ENCODE results near the gene BTBD6.

Gene BTBD6

GRCh38 chr14:105248368-105249181, at the start of gene BTBD6:
Gene BTBD6, plus strand, starts transcription at chr14:105248533. Its CDS starts 179 bp downstream, at chr14:105248712.
- DNase-seq = peak; percentile 88 to 91

DNA sequence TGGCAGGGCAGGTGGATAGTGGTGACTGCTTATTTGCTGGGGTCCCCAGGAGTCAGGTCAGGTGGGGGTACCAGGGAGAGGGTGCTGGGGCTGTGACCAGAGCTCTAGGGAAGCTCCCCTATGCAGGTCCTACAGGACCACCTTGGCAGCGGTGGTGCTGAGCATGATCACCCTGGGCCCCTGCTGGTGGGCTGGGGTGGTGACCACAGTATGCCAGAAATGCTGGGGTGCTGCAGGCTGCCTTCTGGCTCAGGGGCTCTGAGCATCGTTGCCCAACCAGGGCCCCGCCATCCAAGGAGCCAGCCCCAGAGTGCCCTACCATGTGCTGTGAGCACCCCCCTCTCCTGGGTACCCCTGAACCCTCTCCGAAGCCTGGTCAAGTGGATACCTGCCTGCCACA, 49.7 kb upstream of the BTBD6 start:
- DNase-seq = no peak

DNA sequence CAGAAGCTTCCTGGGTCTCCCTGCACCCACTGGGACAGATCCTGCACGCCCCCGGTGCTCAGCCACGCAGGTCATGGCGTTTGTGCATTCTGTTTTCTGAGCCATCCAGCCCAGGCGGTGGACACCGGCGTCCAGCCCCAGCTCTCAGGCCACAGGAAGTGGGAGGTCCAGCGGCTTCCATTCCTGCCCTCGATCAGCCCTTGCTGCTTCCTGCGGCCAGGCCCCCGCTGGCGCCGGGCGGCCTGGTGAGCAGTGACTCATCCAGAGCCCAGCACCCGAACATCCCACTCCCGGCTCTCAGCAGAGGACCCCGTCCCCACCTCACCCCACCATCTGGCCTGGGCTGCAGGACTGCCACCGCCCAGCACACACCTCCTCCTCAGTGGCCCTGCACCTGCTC, 49.2 kb upstream of the BTBD6 start:
- no peak for DNase-seq

- no peak for DNase-seq
These were observed 48.3 kb upstream of the BTBD6 start for GRCh38 chr14:105200074-105200473.

DNA sequence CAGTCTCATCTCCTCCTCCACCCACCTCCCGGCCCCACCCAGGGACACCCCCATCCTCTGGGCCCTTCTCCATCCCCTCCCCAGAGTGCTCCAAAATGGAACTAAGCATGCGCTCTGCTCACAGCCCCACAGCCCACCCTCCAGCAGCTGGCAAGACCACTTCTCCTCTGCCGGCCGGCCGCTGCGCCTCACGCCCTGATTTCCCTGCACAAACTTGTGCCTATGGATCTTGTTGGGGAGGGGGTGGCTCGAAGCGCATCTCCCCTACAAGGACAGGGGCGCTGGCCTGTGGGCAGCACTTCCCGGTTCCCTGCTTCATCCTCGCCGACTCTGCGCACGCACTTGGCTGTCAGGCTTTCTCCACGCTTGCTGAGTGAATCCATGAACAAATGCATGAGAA, 47.7 kb upstream of the BTBD6 start:
- no peak for DNase-seq

DNA sequence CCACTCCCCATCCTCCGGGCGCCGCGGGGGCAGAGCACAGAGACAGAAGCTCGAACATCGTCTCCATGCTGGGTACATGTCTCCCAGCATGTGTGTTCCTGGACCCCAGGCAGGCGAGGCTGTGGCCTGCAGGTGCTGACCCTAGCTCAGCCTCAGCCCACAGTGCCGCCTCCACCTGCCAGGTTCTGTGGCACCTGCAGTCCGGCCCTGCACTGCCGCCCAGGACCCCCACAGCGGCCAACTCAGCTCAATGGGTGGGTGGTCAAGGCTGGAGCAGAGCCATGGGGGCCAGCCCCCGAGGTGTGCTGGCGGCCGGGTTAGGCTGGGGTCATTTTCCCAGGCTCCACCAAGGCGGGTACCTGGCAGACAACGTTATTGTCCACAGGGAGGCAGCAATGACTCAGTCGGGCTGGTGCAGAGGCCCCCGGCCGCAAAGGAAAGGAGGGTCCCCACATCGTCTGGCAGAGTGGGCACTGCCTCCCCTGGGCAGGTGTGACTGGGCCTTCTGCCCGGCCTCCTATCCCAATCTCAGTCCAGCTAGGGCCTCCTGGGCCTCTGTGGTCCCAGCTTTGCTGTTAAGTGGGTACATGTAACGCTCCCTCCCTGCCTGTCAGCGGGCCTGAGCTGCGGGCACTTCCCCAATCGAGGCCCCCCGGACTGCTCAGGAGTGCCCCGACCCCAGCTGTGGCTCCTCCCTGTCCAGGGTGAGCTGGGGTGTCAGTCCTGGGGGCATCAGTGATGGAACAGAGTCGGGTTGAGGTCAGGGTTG, 47.0 kb upstream of the BTBD6 start:
- DNase-seq = no peak

GRCh38 chr14:105201925-105202513, 46.3 kb upstream of the BTBD6 start:
- peak; percentile 20 to 36 for DNase-seq

- DNase-seq = peak; percentile 54 to 65
These were observed 45.2 kb upstream of the BTBD6 start for GRCh38 chr14:105203057-105203531.

DNA sequence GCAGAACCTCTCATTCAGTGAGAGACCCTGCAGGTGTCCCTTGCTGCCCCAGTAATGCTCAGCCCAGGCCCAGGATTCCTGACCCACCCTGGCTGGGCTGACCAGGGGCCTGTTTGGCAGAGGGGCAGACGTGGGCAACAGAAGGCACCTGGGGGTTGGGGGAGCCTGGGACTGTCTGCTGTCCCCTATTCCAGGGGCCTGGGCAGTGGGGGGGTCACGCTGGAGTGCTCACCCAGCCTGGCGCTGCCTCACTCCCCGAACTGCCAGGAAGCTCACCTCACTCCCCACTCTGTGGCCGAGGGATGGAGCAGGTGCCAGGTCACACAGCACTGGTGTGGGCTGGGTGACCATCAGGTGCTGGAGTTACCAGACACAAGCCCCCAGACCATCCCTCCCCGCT, 44.6 kb upstream of the BTBD6 start:
- DNase-seq = no peak

DNA sequence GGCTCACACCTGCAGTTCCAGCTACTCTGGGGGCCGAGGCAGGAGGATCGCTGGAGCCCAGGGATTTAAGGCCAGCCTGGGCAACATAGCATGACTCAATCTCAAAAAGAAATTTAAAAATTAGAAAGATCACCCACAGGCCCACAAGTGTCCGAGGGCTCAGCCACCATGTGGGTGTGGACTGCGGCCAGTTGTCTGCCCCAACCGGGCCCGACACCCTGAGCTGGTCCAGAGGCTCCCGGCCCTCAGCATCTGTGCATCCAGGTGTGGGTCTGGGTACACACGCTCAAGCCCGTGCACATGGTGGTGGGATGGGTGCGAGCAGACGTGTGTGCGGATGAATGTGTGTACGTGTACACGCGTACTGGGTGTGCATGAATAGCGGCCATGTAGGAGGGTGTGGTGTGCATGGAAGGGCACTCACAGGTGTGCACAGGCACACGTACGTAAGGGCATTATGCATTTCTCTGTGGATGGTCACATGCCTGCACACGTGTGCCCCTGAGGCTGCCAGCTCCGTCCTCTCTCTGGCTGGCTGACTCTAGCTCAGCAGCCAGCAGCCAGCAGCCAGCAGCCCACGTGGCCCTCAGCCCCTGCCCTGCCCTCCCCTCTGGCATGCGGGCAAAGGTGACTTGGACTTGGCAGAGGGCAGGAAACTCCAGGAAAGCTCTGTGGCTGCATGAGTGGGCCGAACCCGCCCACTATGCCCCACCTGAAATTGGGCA, 44.0 kb upstream of the BTBD6 start:
- DNase-seq = no peak

DNA sequence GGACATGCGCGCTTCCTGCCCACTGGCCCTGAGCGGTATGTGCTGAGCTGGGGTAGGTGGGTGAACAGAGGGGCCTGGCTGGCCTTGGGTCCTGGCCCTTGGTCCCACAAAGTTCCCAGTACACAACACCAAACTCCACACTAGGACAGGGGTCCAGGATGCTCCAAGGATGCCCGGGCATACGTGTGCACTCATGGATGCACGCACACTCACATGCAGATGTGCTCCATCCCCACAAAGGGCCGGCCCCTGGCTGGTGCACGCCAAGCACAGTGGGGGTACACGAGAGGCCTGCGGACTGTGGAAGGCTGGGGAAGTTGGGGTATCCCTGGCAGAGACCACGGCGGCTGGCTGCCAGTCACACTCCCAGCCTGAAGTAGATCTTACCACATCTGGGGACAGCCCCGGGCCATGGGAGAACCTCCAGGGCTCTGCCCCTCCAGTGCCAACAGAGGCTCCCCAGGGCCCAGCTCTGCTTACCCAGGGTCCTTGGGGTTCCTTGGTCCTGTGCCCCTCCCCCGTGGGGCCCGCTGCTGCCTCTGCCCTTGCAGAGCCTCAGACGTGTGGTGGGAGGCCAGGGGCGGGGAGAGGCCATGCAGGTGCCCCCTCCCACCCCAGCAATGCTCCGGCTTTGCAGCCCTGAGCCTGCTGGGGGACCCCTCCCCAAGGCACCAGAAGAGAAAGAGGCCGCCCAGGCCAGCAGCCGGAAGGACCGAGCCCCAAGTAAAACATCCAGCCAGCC, 43.2 kb upstream of the BTBD6 start:
- DNase-seq = no peak

GRCh38 chr14:105205673-105206208, 42.6 kb upstream of the BTBD6 start:
- no peak for DNase-seq

DNA sequence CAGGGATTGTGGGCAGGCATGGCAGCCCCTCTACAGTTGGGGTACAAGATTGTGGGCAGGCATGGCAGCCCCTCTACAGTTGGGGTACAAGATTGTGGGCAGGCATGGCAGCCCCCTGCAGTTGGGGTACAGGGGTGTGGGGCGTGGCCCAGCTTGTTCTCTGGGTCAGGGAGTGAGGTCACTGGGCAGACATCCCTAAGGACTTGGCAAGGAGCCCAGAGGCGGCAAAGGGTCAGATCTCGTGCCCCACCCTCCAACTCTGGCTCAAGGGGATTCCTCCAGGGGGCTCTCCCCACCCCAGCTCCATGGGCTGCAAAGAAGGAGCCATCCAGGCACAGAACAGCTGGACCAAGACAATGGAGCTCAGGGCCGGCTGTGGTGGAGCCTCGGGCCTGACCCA, 41.5 kb upstream of the BTBD6 start:
- no peak for DNase-seq

- DNase-seq = no peak
These were observed 40.9 kb upstream of the BTBD6 start for GRCh38 chr14:105207460-105207901.

DNA sequence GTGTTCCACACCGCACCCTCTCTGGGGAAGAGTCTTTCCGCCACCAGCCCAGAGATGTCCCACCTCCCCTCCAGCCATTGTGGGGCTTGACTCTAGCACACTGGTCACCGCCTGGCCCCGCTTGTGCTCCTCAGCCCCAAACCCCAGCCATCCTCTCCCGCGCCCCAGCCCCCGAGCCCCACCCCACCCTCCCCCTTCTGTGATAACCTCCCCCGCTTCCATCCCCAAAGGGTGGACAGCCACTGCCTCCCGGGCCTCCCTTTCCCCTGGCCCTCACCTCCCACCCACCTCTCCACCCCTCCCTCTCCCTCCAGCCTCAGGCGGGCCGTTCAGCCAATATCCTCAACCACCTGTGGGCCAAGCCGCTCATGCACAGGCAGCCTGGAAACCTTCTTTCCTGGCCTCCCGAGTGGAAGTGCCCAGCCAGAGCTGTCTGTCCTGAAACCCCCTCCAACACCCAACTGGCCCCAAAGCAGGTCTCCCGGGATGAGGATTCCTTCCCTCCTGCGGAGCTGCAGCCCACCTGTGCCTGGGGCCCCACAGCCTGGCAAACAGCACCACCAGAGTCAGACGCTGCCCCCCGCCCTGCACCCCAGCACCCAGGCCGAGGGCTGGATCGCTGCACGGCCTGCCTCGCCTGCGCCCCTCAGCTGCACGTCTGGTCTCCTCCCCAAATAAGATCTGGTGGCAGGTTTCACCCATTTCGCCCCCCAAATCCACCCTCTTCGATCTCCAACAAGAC, 40.2 kb upstream of the BTBD6 start:
- DNase-seq = no peak

- no peak for DNase-seq
These were observed 39.6 kb upstream of the BTBD6 start for GRCh38 chr14:105208738-105209075.

- no peak for DNase-seq
These were observed 39.2 kb upstream of the BTBD6 start for GRCh38 chr14:105209091-105209490.

GRCh38 chr14:105209646-105210045, 38.7 kb upstream of the BTBD6 start:
- DNase-seq = no peak

GRCh38 chr14:105210266-105211025, 37.9 kb upstream of the BTBD6 start:
- no peak for DNase-seq

DNA sequence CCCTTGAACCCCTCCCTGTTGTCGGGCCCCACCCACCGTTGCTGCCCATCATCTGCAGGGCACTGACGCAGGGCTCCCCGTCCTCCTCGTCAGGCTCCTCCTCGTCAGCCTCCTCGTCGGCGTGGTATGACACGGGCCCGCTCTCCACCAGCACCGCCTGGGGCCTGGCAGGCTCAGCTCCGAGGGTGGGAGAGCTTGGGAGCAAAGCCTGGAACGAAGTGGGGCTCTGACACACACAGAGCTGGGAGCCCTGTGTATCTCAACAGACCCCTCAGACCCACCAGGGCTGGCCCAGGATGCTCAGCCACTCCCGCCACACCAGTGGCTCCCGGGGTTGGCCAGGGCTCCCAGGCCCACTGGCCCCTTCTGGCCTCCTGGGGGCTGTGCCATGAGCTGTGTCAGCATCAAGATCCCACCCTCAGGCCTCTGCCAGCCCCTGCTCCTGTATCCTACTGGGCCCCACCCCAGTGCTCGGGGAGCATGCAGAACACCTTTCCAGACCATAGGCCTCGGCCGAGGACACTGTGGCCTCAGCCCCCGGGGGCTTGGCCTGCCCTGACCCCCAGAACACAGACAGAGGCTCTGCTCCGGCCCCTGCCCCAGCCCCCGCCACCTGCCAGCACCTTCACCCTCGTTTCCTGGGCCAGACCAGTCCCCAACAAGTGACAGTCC, 37.1 kb upstream of the BTBD6 start:
- no peak for DNase-seq
